ENCODE measurements around the gene RAB34.

The RAB34 gene

DNA sequence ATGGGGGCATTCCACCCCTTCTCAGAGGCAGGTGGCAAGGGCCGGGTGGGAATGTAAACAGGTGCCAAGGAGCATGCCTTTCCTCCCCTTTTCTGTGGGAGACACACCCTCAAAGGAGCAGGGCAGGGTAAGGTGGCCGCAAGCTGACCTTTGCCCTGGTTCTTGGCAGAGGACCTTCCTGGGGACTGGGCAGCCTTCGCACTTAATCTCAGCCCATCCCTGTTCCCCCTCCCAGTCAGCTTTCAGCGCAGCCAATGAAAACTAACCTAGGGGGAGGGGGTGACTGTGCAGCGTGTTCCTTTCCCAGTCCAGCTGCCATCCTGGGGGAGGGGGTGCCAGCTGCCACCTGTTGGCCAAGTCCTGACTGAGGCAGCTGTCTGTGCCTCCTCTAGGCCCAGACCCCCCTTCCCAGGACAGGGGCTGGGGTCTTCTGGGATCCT is 29.0 kb upstream of the RAB34 start:
- in situ Hi-C loops (cut with MboI; ENCODE audit: low sequenced_read_pairs) = loop anchor here (25.0 kb wide), 1 partner anchor 366 kb away; no protein-coding TSS in a partner anchor

DNA sequence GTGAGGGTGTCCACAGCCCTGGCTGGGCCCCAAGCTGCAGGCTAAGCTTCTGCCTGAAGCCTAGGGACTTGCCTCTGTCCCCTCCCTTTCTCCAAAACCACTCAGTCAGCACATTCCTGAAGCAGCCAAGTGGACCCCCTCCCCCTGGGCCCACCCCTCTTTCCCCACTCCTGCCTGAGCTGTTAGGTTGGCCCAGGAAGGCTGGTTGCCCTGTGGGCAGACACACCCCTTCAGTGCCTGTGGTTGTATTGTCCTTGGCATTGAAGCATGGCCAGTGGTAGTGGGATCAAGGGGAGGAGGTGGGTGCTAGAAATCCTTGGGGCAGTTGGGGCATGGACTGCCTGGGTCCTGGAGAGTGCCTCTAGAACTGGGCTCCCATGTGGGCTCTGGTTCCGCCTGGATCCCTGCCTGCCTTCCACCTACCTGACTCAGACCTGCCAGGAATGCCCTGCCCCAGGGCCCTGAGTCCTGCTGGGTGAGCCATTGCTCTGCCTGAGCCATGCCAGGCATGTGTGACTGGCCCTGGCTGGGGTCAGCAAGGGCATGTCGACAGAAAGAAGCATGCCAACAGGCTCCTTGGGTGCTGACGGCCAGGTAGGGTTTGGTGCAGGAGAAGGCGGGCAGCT is 28.2 kb upstream of the RAB34 start:
- in situ Hi-C loops (cut with MboI; ENCODE audit: low sequenced_read_pairs) = loop anchor here (25.0 kb wide), 1 partner anchor 366 kb away; no protein-coding TSS in a partner anchor

DNA sequence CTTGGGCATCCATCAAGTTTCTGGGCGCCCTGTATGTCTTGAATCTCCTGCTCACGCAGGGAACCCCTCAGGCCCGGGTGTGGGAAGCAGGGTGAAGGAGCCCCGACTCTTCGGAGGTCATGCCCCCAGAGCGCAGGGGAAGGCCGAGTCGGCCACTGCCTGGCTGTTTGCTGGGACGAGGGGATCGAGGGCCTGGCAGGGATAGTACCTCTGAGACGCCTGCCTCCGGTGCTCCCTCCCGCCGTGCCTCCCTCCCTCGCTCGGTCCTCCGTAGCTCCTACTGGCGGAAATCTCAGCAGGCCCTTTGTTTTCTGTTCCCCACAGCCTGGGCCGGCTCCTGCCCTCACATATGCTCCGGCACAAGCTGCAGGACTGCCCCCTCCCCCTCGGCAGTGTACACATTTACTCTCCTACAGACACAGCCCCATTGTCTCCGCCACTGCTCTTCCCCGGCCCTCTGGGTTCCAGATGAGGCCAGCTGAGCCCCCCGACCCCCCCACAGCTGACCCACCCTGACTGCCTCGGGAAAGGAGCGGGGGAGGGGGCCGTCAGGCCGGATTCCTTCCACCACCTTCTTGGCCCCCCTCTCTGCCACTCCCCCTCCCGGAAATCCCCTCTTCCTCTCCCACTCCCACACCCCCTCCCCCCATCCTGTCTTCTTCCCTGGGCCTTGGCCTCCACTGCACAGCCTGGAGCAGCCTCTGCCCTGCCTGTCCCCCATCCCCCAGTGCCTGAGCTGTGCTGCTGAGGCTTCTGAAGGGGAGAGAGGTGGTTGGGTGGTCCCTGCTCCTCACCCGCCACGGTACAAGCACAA is 27.5 kb upstream of the RAB34 start:
- in situ Hi-C loops (cut with MboI; ENCODE audit: low sequenced_read_pairs) = loop anchor here (25.0 kb wide), 1 partner anchor 367 kb away; no protein-coding TSS in a partner anchor

DNA sequence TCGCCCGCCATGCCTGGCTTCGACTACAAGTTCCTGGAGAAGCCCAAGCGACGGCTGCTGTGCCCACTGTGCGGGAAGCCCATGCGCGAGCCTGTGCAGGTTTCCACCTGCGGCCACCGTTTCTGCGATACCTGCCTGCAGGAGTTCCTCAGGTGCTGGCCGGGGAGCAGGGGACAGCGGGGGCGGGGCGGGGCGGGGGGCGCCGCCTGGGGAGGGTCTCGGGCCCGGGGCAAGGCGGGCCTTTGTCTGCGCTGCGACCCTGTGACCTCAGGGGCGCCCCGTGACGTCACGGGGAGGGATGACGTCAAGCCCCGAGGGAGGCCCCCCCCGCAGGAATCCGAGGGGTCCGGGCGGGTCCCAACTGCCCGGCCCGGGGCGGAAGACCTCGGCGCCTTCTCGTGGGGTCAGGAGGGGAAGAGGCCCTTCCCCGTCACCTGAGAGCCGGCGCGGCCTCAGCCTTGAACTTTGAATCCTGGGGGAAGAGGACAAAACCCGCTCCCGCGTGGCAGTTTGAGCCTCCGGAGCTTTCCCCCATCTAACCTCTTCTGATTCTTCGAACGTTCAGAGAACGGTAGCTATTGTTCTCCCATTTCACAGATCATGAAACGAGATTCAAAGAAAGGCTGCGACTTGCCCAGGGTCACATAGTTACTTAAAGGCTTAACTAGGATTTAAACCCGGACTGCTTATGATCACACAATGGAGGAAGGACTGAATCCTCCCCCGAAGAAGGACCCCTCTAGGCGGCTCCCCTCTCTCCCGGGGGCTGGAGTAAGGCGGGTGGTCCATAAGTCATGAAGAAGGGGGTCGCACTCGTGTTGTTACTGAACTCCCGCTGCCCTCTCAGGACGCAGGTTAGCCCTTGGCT is 26.7 kb upstream of the RAB34 start:
- in situ Hi-C loops (cut with MboI; ENCODE audit: low sequenced_read_pairs) = loop anchor here (25.0 kb wide), 1 partner anchor 368 kb away; no protein-coding TSS in a partner anchor

DNA sequence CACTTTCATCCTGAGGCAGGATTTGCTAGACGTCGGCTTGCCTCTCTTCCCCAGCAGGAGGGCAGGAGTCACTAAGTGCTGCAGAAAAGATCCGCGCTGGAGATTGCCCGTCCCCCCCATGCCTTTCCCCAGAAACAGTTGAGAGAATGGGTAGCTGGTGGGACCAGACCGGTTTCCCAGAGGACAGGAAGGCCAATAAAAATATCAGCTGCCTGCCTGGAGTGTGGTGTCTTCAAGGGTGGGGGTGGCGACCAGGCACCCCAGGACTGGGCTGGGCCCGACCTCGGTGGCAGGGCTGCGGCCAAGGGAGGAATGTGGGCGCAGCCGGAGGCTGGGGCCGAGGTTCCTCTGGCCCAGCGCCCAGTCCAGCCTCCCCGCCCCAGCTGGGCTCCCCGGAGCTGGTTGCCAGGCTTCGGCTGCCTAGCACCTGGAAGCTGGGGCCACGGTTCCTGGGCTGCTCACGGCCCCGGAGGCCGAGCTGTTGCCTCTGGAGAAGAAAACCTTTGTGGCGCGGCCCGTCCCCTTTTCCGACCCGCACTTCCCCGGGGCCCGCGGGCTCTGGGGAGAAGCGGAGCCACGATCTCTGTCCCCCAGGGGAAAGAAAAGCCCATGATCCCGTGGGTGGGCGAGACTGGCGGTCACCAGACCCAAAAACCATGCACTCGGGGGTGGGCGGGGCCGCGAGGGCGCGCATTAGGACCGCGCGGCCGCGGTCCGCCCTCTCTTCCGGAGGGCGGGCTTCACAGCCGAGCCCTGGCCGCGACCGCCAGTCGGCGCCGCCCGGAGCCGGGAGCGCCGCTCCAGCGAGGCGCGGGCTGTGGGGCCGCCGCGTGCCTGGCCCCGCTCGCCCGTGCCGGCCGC is 25.8 kb upstream of the RAB34 start, which contains the start of gene TRAF4:
TSS of gene TRAF4 (plus strand) at position 769 of the 861 bp plus-strand sequence. CDS start 102 bp downstream, outside the sequence.
- in situ Hi-C loops (cut with MboI; ENCODE audit: low sequenced_read_pairs) = loop anchor here (25.0 kb wide), 1 partner anchor 369 kb away; no protein-coding TSS in a partner anchor

DNA sequence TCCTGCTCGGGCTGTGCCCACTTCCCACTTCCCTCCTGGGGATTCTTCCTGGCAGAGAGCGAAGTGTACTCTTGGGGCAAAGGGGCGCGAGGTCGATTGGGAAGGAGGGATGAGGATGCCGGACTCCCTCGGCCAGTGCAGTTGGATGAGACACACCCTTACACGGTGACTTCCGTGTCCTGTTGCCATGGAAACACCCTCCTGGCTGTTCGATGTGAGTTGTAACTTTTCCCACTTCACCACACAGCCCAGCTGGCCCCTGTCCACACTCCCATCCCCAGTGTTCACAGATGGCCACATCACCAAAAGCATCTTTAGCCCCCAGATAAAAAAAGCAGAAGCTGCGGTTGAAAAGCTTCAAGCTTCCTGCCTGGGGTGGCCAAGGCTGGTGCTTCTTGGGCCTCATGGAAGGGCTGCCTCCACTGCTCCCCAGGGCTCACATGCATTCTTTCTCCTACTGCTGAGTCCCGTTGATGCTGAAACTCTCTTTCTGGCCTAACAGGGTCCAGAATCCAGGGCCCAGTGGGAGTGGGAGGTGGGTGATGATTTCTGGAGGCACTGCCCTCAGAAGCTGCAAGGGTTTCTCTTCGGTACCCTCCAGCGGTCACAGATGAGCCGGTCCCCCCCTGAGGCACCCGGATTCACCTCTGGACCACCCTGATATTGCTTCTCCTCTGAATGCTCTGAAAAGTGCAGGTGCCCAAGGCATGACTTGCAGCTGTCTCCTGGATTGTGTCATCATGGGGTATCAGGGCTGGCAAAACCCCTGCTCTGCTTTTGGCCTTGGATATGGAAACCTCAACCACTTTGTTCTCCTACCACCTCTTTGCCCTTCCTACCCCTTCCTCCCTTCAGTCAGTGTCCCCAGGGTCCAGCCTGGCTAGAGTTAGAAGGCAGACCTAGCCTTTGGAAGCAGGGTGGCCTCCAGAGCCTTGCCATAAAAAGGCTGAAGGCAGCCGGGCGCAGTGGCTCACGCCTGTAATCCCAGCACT is 24.0 kb upstream of the RAB34 start:
- in situ Hi-C loops (cut with MboI; ENCODE audit: low sequenced_read_pairs) = loop anchor here (25.0 kb wide), 1 partner anchor 371 kb away; no protein-coding TSS in a partner anchor

DNA sequence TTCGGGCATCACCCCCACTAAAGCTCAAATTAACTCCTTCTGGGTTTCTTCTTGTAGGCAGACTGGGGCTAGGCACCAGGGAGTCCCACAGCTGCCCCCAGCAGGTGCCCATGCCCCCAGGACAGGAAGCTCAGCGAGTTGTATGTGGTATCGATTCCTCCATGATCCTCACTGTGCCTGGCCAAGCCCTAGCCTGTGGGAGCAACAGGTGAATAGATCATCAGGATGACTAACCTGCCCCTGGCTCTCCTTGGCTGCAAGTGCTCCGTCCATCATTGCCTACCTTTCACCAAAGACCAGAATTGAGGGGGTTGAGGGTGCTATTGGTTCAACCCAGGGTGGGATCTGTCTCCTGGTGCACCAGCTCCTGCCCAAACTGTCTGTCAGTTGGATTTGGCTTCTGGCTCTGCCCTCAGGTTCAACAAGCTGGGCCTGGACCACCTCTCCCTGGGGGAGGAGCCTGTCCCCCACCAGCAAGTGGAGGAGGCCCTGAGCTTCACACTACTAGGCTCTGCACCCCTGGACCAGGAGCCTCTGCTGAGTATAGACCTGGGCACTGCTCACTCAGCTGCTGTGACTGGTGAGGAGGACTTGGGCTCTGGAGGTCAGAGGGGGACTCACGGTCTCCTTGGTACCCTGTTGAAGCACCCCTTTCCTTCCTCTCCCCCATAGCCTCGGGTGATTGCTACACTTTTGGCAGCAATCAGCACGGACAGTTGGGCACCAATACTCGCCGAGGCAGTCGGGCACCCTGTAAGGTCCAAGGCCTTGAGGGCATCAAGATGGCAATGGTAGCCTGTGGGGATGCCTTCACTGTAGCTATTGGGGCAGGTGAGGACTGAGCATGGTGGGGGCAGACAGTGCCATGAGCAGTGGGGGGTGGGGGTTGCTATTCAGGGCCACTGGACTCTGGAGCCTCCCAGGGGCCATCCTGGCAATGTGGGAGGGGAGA is 23.0 kb upstream of the RAB34 start:
- in situ Hi-C loops (cut with MboI; ENCODE audit: low sequenced_read_pairs) = loop anchor here (25.0 kb wide), 1 partner anchor 372 kb away; no protein-coding TSS in a partner anchor

DNA sequence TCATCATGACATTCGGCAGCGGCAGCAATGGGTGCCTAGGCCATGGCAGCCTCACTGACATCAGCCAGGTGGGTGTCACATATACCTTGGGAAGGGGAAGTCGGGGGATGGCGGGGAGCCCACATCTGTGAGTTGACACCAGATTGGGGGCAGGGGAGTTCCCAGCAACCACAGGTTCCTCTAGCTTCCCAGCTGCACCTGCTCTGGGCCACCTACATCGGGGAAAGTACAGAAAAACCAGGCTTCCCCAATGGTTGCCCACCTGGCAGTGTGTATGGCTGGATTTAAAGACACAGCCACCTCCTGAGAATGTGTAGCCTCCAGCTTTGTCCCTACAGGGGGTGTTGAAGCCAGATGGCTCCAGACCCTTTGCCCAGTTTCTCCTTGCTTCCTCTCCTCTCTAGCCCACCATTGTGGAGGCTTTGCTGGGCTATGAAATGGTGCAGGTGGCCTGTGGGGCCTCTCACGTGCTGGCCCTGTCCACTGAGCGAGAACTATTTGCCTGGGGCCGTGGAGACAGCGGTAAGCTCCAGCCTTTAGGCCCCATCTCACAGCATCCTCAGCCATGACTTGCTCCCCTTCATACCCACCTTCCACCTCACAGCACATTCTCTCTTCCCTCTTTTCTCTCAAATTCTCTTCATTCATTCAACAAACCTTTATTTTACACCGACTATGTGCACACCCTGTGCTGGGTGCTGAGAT is 21.2 kb upstream of the RAB34 start:
- in situ Hi-C loops (cut with MboI; ENCODE audit: low sequenced_read_pairs) = loop anchor here (25.0 kb wide), 1 partner anchor 373 kb away; no protein-coding TSS in a partner anchor

DNA sequence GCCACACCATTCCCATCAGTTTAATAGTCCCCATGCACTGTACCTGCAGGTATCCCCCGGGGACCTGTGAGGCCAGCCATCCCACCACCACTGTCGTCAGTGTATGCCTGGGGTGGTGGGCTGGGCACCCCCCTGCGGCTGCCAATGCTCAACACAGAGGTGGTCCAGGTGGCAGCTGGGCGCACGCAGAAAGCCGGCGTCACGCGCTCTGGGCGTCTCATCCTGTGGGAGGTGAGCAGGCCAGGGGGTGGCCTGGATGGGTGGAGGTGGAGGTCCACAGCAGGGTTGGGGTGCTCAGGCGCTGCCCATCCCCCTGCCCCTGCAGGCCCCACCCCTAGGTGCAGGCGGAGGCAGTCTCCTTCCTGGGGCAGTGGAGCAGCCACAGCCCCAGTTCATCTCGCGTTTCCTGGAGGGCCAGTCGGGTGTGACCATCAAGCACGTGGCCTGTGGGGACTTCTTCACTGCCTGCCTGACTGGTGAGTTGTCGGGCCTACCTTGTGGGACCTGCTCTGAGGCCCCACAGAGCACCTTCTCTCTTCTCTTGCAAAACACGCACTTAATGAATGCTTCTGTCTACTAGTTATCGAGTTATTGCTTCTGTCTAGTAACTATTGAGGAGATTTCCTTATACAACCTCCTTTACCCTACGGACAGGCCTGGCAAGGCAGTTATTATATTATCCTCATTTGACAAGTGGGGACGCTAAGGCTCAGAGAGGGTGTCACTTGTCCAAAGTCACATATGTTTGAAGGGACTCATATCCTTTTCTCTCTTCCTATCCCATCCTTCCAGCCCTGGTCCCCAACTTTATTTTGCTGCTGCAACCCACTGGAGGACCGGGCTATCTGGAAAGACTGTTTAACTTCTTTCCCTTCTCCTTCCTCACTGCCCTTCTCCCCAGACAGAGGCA is 20.4 kb upstream of the RAB34 start:
- in situ Hi-C loops (cut with MboI; ENCODE audit: low sequenced_read_pairs) = loop anchor here (25.0 kb wide), 1 partner anchor 374 kb away; no protein-coding TSS in a partner anchor

DNA sequence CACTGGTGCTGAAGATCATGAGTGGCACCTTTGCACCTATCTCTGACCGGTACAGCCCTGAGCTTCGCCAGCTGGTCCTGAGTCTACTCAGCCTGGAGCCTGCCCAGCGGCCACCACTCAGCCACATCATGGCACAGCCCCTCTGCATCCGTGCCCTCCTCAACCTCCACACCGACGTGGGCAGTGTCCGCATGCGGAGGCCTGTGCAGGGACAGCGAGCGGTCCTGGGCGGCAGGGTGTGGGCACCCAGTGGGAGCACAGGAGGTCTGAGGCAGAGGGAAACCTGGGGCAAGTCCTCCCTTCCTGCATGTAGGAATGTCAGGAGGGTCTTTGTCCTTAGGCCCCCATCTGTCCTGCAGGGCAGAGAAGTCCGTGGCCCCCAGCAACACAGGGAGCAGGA is 19.6 kb upstream of the RAB34 start:
- in situ Hi-C loops (cut with MboI; ENCODE audit: low sequenced_read_pairs) = loop anchor here (25.0 kb wide), 1 partner anchor 375 kb away; no protein-coding TSS in a partner anchor

DNA sequence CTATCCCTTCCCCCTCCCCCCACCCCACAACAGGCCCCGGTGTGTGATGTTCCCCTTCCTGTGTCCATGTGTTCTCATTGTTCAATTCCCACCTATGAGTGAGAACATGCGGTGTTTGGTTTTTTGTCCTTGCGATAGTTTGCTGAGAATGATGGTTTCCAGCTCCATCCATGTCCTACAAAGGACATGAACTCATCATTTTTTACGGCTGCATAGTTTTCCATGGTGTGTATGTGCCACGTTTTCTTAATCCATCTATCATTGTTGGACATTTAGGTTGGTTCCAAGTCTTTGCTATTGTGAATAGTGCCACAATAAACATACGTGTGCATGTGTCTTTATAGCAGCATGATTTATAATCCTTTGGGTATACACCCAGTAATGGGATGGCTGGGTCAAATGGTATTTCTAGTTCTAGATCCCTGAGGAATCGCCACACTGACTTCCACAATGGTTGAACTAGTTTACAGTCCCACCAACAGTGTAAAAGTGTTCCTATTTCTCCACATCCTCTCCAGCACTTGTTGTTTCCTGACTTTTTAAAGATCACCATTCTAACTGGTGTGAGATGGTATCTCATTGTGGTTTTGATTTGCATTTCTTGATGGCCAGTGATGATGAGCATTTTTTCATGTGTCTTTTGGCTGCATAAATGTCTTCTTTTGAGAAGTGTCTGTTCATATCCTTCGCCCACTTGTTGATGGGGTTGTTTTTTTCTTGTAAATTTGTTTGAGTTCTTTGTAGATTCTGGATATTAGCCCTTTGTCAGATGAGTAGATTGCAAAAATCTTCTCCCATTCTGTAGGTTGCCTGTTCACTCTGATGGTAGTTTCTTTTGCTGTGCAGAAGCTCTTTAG is 18.5 kb upstream of the RAB34 start:
- in situ Hi-C loops (cut with MboI; ENCODE audit: low sequenced_read_pairs) = loop anchor here (25.0 kb wide), 1 partner anchor 376 kb away; no protein-coding TSS in a partner anchor

DNA sequence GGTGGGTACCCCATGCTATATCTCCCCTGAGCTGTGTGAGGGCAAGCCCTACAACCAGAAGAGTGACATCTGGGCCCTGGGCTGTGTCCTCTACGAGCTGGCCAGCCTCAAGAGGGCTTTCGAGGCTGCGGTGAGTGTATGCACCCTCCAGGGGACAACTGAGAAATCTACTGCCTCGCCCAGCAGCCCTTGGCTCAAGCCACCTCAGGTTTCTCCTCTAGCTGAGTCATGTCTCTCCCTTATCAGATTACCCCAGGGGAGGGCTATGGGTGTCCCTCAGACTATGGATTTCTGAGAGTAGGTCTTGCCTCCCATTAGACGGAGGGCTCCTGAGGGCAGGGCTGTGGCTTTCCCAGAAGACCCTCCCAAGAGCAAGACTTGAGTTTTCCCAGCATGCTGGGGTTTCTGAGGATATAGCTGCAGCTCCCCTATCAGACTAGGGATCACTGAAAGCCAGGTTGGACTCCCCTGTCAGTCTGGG is 17.6 kb upstream of the RAB34 start:
- in situ Hi-C loops (cut with MboI; ENCODE audit: low sequenced_read_pairs) = loop anchor here (25.0 kb wide), 1 partner anchor 377 kb away; no protein-coding TSS in a partner anchor

DNA sequence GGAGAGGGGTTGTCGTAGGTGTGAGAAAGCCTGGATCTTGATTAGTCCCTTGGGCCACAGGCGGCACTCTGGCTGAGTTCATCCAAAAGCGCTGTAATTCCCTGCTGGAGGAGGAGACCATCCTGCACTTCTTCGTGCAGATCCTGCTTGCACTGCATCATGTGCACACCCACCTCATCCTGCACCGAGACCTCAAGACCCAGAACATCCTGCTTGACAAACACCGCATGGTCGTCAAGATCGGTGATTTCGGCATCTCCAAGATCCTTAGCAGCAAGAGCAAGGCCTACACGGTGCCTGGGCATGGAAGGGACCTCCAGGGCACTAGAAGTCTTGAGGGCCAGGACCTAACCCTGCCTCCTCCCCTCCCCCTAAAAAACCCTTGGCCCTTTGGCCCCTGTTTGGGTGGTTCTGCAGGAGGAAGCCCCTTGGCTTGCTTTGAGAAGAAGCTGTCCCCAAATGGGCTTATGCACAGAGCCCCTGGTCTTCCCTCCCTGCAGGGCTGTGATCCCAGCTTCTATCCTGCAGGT is 17.1 kb upstream of the RAB34 start:
- in situ Hi-C loops (cut with MboI; ENCODE audit: low sequenced_read_pairs) = loop anchor here (25.0 kb wide), 1 partner anchor 378 kb away; no protein-coding TSS in a partner anchor

DNA sequence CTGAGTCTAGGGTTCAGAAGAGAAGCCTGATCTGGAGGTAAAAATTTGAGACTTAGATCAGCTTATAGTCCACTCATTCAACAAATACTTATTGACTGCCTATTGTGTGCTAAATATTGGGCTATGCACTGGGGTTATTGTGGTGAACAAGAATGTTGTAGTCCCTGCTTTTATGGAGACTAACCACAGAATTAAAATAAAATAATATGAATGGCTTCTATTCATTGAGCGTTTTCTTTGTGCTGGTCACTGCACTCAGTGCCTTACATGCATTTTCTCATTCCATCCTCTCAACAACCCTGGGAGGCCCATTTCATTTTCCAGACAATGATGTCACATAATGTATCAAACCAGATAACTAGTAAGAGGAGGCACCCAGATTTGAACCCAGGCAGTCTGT is 15.7 kb upstream of the RAB34 start:
- in situ Hi-C loops (cut with MboI; ENCODE audit: low sequenced_read_pairs) = loop anchor here (25.0 kb wide), 1 partner anchor 379 kb away; no protein-coding TSS in a partner anchor
